GM19240 (cell line): ENCODE data around the gene MGA.

Experiments
- DNase-seq: peaks from one replicate; pipeline ENCODE4 v3.0.0; 2011; ENCODE audit warnings: low spot score; ENCODE audit not compliant: insufficient read length

The MGA gene

GRCh38 chr15:41782371-41783282 lies 122.4 kb downstream of the MGA start:
- DNase-seq: no peak

GRCh38 chr15:41783296-41783695 lies 123.1 kb downstream of the MGA start:
- no peak for DNase-seq

GRCh38 chr15:41788262-41788661 lies 128.1 kb downstream of the MGA start:
- no peak for DNase-seq

- DNase-seq: no peak
Observed at GRCh38 chr15:41789236-41789635, 129.0 kb downstream of the MGA start.

- DNase-seq: no peak
Observed at GRCh38 chr15:41789662-41790061, 129.5 kb downstream of the MGA start.

GRCh38 chr15:41790169-41790568 lies 130.0 kb downstream of the MGA start:
- no peak for DNase-seq

- DNase-seq: no peak
Observed at GRCh38 chr15:41790756-41791546, 130.7 kb downstream of the MGA start.

- DNase-seq: no peak
Observed at GRCh38 chr15:41791547-41791937, 131.3 kb downstream of the MGA start.

- no peak for DNase-seq
Observed at GRCh38 chr15:41792000-41792637, 131.9 kb downstream of the MGA start.

GRCh38 chr15:41794081-41794480 lies 133.9 kb downstream of the MGA start:
- no peak for DNase-seq

GRCh38 chr15:41795996-41796856 lies 136.0 kb downstream of the MGA start:
- DNase-seq: no peak

GRCh38 chr15:41797201-41797944 lies 137.2 kb downstream of the MGA start:
- no peak for DNase-seq

- no peak for DNase-seq
Observed at GRCh38 chr15:41798607-41799487, 138.6 kb downstream of the MGA start.

- DNase-seq: no peak
Observed at GRCh38 chr15:41799488-41799805, 139.2 kb downstream of the MGA start.

- no peak for DNase-seq
Observed at GRCh38 chr15:41801185-41801584, 141.0 kb downstream of the MGA start.

GRCh38 chr15:41801850-41802455 lies 141.7 kb downstream of the MGA start:
- DNase-seq: no peak

GRCh38 chr15:41804361-41804760 lies 144.2 kb downstream of the MGA start:
- no peak for DNase-seq

GRCh38 chr15:41804916-41805666 lies 144.9 kb downstream of the MGA start:
- DNase-seq: no peak
